Stomach smooth muscle (tissue), 2 donors: Measurements from ENCODE around the gene BCL11A.

Source experiments
- H3K27ac ChIP-seq: one replicate; pipeline ENCODE4 v1.7.0; 2013; ENCODE audit warnings: mild to moderate bottlenecking, low read length, inconsistent platforms
- H3K27me3 ChIP-seq, 2 donors: one replicate each; pipeline ENCODE4 v1.7.0; 2013; ENCODE audit warnings: low read length in 2 of 2; ENCODE audit not compliant: insufficient read depth in 2 of 2, control insufficient read depth in 1 of 2
- H3K36me3 ChIP-seq, 2 donors: one replicate each; pipeline ENCODE4 v1.7.0; 2013; ENCODE audit warnings: low read length in 2 of 2; ENCODE audit not compliant: control insufficient read depth in 2 of 2, insufficient read depth in 2 of 2
- H3K4me1 ChIP-seq: one replicate; pipeline ENCODE4 v1.7.0; 2013; ENCODE audit warnings: low read length; ENCODE audit not compliant: control insufficient read depth, insufficient read depth
- H3K4me3 ChIP-seq, 2 donors: one replicate each; pipeline ENCODE4 v1.7.0; 2013; ENCODE audit warnings: low read length in 2 of 2
- H3K9ac ChIP-seq, 2 donors: one replicate each; pipeline ENCODE4 v1.7.0; 2013; ENCODE audit warnings: low read length in 2 of 2, mild to moderate bottlenecking in 1 of 2
- H3K9me3 ChIP-seq, 2 donors: one replicate each; pipeline ENCODE4 v1.7.0; 2013; ENCODE audit warnings: low read length in 2 of 2; ENCODE audit not compliant: control insufficient read depth in 2 of 2
- donor health status: healthy.
- donor health status: Pancreatic carcinoma.

BCL11A gene

DNA sequence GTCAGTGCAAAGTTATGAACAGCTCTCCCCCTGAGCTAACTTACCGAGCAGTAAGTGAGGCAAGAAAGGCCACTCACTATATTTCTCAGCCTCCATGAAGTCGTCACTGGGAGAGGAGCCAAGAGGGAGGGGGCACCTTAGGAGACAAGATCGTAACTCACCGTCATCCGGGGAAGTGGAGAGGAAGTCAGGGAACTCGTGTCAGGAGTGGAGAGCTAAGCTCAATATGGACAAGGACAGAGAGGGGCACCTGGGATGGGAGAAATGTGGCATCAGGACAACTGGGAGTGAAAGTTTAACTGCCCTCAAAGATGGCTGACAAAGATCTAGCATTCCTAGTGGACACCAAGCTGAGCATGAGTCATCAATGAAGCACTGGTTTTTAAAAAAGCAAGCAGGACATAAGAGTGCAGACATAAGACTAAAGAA, 37.1 kb downstream of the BCL11A start:
- Histone ChIP-seq H3K9me3 (no peaks in the 10 kb centered on the region), H3K4me1 (peaks cover 17% of the 10 kb centered on the region), H3K36me3 (no peaks in the 10 kb centered on the region), H3K27me3 (no peaks in the 10 kb centered on the region), H3K4me3 (peak overlapping the region in 1 of 2 donors; percentile 29), H3K9ac (no peak overlapping the region), H3K27ac (no peak overlapping the region)

DNA sequence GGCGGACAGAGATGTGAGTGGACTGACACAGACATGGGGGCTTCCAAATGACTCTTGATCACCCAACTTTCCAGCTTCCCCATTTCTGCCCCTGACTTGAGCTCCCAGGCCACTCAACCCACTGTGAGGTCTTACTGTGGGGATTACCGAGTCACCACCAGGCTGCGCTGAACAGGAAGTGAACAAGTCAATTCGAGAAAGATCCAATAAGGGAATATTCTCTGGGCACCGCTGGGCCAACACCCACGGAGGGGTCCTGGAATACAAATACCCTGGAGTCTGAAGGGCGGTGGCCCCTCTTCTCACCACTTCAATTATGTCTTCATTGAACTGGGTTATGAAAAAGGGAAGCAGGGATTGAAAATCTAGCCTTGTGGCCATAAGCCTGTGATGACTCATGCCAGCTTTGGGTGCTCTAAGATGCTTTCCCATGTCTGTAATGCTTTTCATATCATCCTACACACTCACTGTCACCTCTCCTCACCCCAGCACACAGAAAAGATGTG, 37.7 kb downstream of the BCL11A start:
- H3K4me3 ChIP-seq, result no peak overlapping the region
- no peaks in the 10 kb centered on the region for H3K9me3 ChIP-seq
- peaks cover 17% of the 10 kb centered on the region for H3K4me1 ChIP-seq
- H3K36me3 ChIP-seq, result no peaks in the 10 kb centered on the region
- no peak overlapping the region for H3K27ac ChIP-seq
- H3K27me3 ChIP-seq, result no peaks in the 10 kb centered on the region
- H3K9ac ChIP-seq, result no peak overlapping the region

DNA sequence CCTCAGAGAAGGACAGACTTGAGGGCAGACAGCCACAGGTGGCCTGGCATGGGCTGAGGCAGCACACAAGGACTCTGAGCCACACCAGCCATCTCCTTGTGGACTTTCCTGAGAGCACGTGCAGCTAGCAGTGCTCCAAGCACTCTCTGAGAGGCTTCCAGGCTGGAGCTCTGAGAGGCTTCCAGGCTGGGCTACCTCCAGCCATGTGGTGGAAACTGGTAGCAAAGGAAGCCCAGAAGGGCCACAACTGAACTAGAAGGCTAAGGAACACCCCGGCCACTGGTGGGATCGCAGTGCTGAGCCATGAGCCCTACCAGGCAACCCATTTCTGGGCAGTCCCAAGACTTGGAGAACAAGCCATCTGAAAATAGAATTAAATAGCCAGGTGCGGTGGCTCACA, 39.5 kb downstream of the BCL11A start:
- Histone ChIP-seq H3K36me3 (no peaks in the 10 kb centered on the region), H3K4me1 (peaks cover 20% of the 10 kb centered on the region), H3K27ac (no peak overlapping the region), H3K9ac (no peak overlapping the region), H3K4me3 (no peak overlapping the region), H3K9me3 (no peaks in the 10 kb centered on the region), H3K27me3 (no peaks in the 10 kb centered on the region)

- H3K4me3 ChIP-seq, result no peak overlapping the region
- no peak overlapping the region for H3K27ac ChIP-seq
- H3K9me3 ChIP-seq, result no peaks in the 10 kb centered on the region
- H3K27me3 ChIP-seq, result no peaks in the 10 kb centered on the region
- H3K4me1 ChIP-seq, result peaks cover 26% of the 10 kb centered on the region
- H3K9ac ChIP-seq, result no peak overlapping the region
- H3K36me3 ChIP-seq, result no peaks in the 10 kb centered on the region
These were observed 40.3 kb downstream of the BCL11A start for GRCh38 chr2:60513191-60513590.

- Histone ChIP-seq H3K4me3 (no peak overlapping the region), H3K4me1 (peaks cover 29% of the 10 kb centered on the region), H3K9ac (no peak overlapping the region), H3K27me3 (no peaks in the 10 kb centered on the region), H3K9me3 (no peaks in the 10 kb centered on the region), H3K36me3 (no peaks in the 10 kb centered on the region), H3K27ac (no peak overlapping the region)
These were observed 40.8 kb downstream of the BCL11A start for GRCh38 chr2:60512641-60513040.

DNA sequence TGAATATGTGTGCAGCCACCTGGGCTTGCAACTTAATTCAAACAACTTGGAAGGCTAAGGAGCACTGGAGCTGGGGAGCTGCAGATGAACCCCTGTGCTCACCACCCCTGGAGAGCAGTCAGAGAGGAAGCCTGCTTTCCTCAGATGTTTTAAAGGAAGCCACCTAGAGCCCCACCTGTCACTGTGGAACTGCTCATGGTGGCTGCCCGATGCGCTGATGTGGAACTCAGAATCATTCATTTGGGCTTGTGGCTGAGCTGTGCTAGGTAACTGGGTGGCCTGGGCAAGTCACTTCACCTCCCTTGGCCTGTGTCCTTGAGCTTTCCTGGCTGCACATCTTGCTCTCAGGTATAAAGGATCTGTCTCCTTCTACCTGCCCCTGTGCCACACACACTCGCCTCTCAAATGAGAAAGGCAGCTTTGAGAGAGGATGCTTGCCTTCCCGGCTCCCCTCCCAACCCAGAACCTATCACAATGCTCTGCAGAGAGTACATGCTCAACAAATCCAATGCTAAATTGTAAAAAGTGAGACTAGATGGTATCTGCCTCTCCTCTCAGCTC, 41.3 kb downstream of the BCL11A start:
- no peaks in the 10 kb centered on the region for H3K9me3 ChIP-seq
- no peak overlapping the region for H3K9ac ChIP-seq
- H3K27me3 ChIP-seq, result no peaks in the 10 kb centered on the region
- no peaks in the 10 kb centered on the region for H3K36me3 ChIP-seq
- H3K4me3 ChIP-seq, result no peak overlapping the region
- H3K4me1 ChIP-seq, result peaks cover 25% of the 10 kb centered on the region
- H3K27ac ChIP-seq, result no peak overlapping the region

- no peak overlapping the region for H3K4me3 ChIP-seq
- H3K9ac ChIP-seq, result no peak overlapping the region
- H3K36me3 ChIP-seq, result no peaks in the 10 kb centered on the region
- H3K9me3 ChIP-seq, result no peaks in the 10 kb centered on the region
- peaks cover 24% of the 10 kb centered on the region for H3K4me1 ChIP-seq
- no peaks in the 10 kb centered on the region for H3K27me3 ChIP-seq
- H3K27ac ChIP-seq, result no peak overlapping the region
These were observed 42.7 kb downstream of the BCL11A start for GRCh38 chr2:60510713-60511112.

DNA sequence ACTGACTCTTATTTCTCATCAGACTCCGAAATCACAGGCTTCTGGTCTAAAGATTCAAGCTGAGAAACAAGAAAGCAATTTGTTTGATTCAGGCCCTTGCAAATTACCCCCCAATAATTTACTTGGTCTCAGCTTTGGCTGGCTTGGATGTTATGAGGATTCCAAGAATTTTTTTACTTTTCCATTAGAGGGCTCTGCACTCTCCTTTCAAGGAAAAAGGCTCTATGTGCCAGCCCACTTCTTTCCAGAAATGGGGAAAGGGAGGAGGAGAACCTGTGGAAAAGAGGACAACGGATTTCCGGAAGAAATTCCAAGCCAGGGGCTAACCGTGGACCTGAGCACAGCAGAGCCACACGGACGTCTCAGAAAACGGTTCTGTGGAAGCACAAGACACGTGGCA, 44.4 kb downstream of the BCL11A start:
- Histone ChIP-seq H3K9ac (no peak overlapping the region), H3K9me3 (no peaks in the 10 kb centered on the region), H3K27ac (peak overlapping the region; percentile 18), H3K4me3 (no peak overlapping the region), H3K36me3 (no peaks in the 10 kb centered on the region), H3K4me1 (peaks cover 25% of the 10 kb centered on the region), H3K27me3 (no peaks in the 10 kb centered on the region)

DNA sequence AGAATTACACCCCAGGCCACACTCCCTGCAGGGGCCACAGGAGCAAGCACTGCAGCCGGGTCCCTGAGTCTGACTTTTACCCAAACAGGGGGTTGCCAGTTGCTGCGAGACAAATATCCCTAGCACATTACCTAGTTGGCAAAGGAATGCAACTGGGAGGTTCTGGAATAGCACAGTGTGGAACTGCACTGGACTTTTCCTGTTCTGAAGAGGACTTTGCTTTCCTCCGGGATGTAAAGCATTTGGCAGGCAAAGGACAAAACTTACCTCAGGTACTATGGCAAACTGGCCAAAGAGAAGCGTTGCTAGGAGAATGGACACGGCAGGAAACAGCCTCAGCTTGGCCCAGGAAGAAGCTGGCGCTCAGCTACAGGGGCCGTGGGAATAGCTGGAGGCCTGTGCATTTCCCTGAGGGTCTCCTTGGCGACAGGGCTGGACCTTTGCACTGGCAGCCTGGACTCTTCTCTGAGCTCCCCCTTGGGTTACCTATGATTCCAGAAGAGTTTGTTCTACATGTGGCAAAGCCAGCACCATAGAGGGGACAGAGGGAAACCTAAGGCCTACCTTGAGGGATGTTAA, 45.0 kb downstream of the BCL11A start:
- Histone ChIP-seq H3K27ac (peak overlapping the region; percentile 18), H3K9me3 (no peaks in the 10 kb centered on the region), H3K4me3 (no peak overlapping the region), H3K9ac (no peak overlapping the region), H3K4me1 (peaks cover 22% of the 10 kb centered on the region), H3K36me3 (no peaks in the 10 kb centered on the region), H3K27me3 (no peaks in the 10 kb centered on the region)

DNA sequence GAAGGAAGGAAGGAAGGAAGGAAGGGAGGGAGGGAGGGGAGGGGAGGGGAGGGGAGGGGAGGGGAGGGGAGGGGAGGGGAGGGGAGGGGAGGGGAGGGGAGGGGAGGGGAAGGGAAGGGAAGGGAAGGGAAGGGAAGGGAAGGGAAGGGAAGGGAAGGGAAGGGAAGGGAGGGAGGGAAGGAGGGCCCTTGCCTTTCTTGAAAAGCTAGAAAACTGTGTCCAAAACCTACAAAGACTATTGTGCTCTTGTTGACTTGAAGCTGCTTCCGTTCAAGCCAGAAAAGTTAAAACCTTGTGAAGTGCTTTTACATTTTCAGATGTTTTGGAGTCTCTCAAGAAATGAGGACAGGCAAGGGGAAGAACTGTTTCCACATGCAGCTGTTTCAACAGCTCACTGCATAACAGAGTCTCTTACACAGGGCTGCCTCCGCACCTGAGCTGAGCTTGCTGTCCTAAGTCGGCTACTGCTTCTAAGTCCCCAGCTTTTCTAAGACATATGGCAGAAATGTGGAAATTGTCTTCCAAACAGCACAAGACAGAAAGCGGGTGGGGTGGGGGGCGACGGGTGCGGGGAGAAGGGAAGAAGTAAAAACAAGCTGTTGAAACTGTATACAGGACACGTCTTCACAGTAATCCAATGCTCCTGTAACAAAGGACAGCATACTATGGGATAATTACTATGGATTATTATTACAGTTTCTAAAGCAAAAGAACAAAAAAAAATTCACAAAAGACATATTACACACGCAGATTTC, 46.1 kb downstream of the BCL11A start:
- Histone ChIP-seq H3K9ac (no peak overlapping the region), H3K36me3 (no peaks in the 10 kb centered on the region), H3K9me3 (no peaks in the 10 kb centered on the region), H3K4me3 (no peak overlapping the region), H3K27ac (no peak overlapping the region), H3K4me1 (peaks cover 30% of the 10 kb centered on the region), H3K27me3 (no peaks in the 10 kb centered on the region)

DNA sequence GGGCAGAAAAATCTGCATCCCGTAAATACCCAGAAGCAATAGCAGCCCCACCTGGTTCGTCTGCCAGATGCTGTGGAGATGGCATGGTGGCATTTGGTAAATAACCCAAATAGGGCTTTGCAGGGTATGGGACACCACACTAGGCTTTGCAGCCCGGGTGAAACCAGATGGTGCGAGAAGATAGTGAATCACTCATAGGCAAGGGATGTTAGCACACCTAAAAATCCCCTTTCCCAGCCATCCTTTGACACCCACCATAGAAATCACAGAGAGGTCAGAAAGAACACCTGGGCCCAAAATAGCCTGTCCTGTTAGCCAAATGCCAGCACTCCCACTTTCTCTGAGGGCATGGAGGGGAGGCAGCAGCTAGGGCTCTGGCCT, 47.6 kb downstream of the BCL11A start:
- no peaks in the 10 kb centered on the region for H3K9me3 ChIP-seq
- no peak overlapping the region for H3K9ac ChIP-seq
- H3K4me3 ChIP-seq, result no peak overlapping the region
- no peaks in the 10 kb centered on the region for H3K36me3 ChIP-seq
- H3K27me3 ChIP-seq, result no peaks in the 10 kb centered on the region
- H3K4me1 ChIP-seq, result peaks cover 33% of the 10 kb centered on the region
- H3K27ac ChIP-seq, result no peak overlapping the region
